K562 (cell line): ENCODE measurements around the gene LVRN. TPM values are rescaled to one million over a fixed set of nuclear protein-coding genes. Genes with fewer than 3 reads are reported as not detected.

Source experiments
- C11orf30 ChIP-seq: fragments of 450-650 bp; IDR thresholded peaks from 2 replicates; pipeline ENCODE4 v1.6.1; 2016; ENCODE audit warnings: low read depth, mild to moderate bottlenecking
- ILK ChIP-seq: fragments of 450-650 bp; IDR thresholded peaks from 2 replicates; pipeline ENCODE4 v1.6.1; 2016; ENCODE audit warnings: missing genetic modification characterization, low read depth, mild to moderate bottlenecking, missing compliant biosample characterization, moderate library complexity, borderline replicate concordance
- RBM17 ChIP-seq: fragments of 200-400 bp; formaldehyde crosslinking; IDR thresholded peaks from 2 replicates; pipeline ENCODE4 v1.6.1; 2017; ENCODE audit warnings: low read depth, mild to moderate bottlenecking, low read length, borderline replicate concordance
- ZMIZ1 ChIP-seq, 2 experiments: fragments of 150-350 bp in 1 of 2; IDR thresholded peaks; 2 replicates each; pipeline ENCODE4 v1.6.1; 2012 to 2016; ENCODE audit warnings: low read depth in 2 of 2, low read length in 2 of 2, mild to moderate bottlenecking in 1 of 2, moderate library complexity in 1 of 2
- ZNF318 ChIP-seq, 2 experiments: fragments of 450-650 bp; IDR thresholded peaks; 2 replicates each; pipeline ENCODE4 v1.6.1; 2016; ENCODE audit warnings: mild to moderate bottlenecking in 2 of 2, borderline replicate concordance in 1 of 2, low read depth in 1 of 2, moderate library complexity in 1 of 2
- polyA plus RNA-seq, 8 experiments: library from polyadenylated mRNA; depleted of rRNA in 4 of 8; stranded (reverse) in 5 of 8; unstranded in 3 of 8; fragments of >200 nt; fragmentation: Nextera tagmentation in 2 of 8; fragmentation: Illumina TruSeq in 1 of 8; extraction: Ambion mirVana in 2 of 8; extraction: Trizol in 1 of 8; gene quantifications; 2 replicates each; pipeline versions ENCODE4 v1.2.1 to v1.2.3, GENCODE V29; 2011 to 2014; ENCODE audit warnings: inconsistent platforms in 1 of 8, missing spikeins in 1 of 8
- total RNA-seq, 7 experiments: library from RNA; depleted of rRNA in 6 of 7; stranded (reverse); fragments of >200 nt in 6 of 7; fragmentation: Illumina TruSeq in 2 of 7; extraction: Trizol in 2 of 7; gene quantifications; 2 replicates each; pipeline versions ENCODE4 v1.2.1 to v1.2.3, GENCODE V29; 2011 to 2021; ENCODE audit warnings: low replicate concordance in 1 of 7

LVRN gene
- total and polyA plus RNA-seq, 9 of the 15 experiments (the other 6 are each of a cell fraction or from before 2014, with no cell fraction given): 2.6 to 5.3 (median 4.1) TPM

- TF ChIP-seq ZNF318 (IDR thresholded peaks at IDR 0.05; ENCODE audit: borderline replicate concordance in 1 of 2, low read depth in 1 of 2) (no peak), C11orf30 (no peak), RBM17 (no peak), ZMIZ1 (IDR thresholded peaks at IDR 0.05; ENCODE audit: low read depth in 2 of 2, low read length in 2 of 2) (no peak), ILK (tag) (no peak)
- TF ChIP-seq, all 486 proteins: peak for 0
These were observed 1.3 kb downstream of the LVRN start (continued) for GRCh38 chr5:115963566-115963965.
